IMR-90 (cell line): ENCODE data around the gene HES6. TPM values are rescaled to one million over a fixed set of nuclear protein-coding genes. Genes with fewer than 3 reads are reported as not detected.

Experiments used
- ATAC-seq: fragments of 200-7000 bp; cut with Tn5 transposase; 2 replicates; pipeline ENCODE4 v1.9.1; 2020; ENCODE audit warnings: low read depth, mild to moderate bottlenecking, moderate library complexity
- BruUV-seq: library from RNA; stranded (reverse); fragments of 400-500 nt; replicated peaks from 2 replicates; lab custom pipeline; 2021; lab: Mats Ljungman, UMichigan
- CTCF ChIA-PET: fragments of 300-600 bp; formaldehyde crosslinking; extraction: SDS; loops from one replicate; lab custom pipeline; 2021; ENCODE audit warnings: antibody characterized with exemption; lab: Yijun Ruan, JAX
- POLR2A ChIA-PET: fragments of 300-600 bp; sonication (Branson Sonifier 250); formaldehyde crosslinking; loops from one replicate; lab custom pipeline; 2022; ENCODE audit warnings: antibody characterized with exemption; ENCODE audit not compliant: unreplicated experiment; lab: Charles Lee
- DNase-seq: peaks from one replicate; pipeline ENCODE4 v3.0.0; 2013
- H2AFZ ChIP-seq: replicated peaks from 2 replicates; pipeline ENCODE3; 2013; ENCODE audit warnings: low read length, mild to moderate bottlenecking; ENCODE audit not compliant: poor library complexity
- H2AK5ac ChIP-seq: 2 replicates; pipeline ENCODE4 v1.6.1; 2013; ENCODE audit warnings: low read depth, low read length, inconsistent platforms
- H2AK9ac ChIP-seq: replicated peaks from 2 replicates; pipeline ENCODE3; 2013; ENCODE audit warnings: mild to moderate bottlenecking, low read depth, low read length, moderate library complexity; ENCODE audit not compliant: poor library complexity
- H2BK120ac ChIP-seq: 2 replicates; pipeline ENCODE4 v1.6.1; 2013; ENCODE audit warnings: low read depth, low read length, inconsistent platforms
- H2BK15ac ChIP-seq: 3 replicates; pipeline ENCODE4 v1.6.1; 2013; ENCODE audit warnings: low read depth, low read length, inconsistent platforms
- H2BK20ac ChIP-seq: 2 replicates; pipeline ENCODE4 v1.6.1; 2013; ENCODE audit warnings: low read depth, mild to moderate bottlenecking, inconsistent platforms, low read length, moderate library complexity
- H2BK5ac ChIP-seq: 2 replicates; pipeline ENCODE4 v1.6.1; 2013; ENCODE audit warnings: mild to moderate bottlenecking, low read depth, low read length, inconsistent platforms; ENCODE audit not compliant: poor library complexity, severe bottlenecking
- H3K14ac ChIP-seq: replicated peaks from 2 replicates; pipeline ENCODE4 v1.6.1; 2013; ENCODE audit warnings: low read depth, low read length, inconsistent platforms
- H3K18ac ChIP-seq: 2 replicates; pipeline ENCODE4 v1.6.1; 2013; ENCODE audit warnings: low read depth, low read length, control low read depth
- H3K23ac ChIP-seq: 2 replicates; pipeline ENCODE4 v1.6.1; 2013; ENCODE audit warnings: low read depth, low read length, inconsistent platforms
- H3K27ac ChIP-seq: 2 replicates; pipeline ENCODE4 v1.5.1; 2013; ENCODE audit warnings: mild to moderate bottlenecking, control low read depth, low read length; ENCODE audit not compliant: insufficient read depth
- H3K27me3 ChIP-seq: 2 replicates; pipeline ENCODE4 v1.6.1; 2013; ENCODE audit warnings: low read length; ENCODE audit not compliant: control insufficient read depth, insufficient read depth
- H3K36me3 ChIP-seq: 2 replicates; pipeline ENCODE4 v1.6.1; 2013; ENCODE audit warnings: low read length, mixed read lengths; ENCODE audit not compliant: control insufficient read depth, insufficient read depth
- H3K4ac ChIP-seq: 2 replicates; pipeline ENCODE4 v1.6.1; 2013; ENCODE audit warnings: low read depth, low read length, inconsistent platforms
- H3K4me1 ChIP-seq: 2 replicates; pipeline ENCODE4 v1.6.1; 2013; ENCODE audit warnings: low read length, mixed read lengths; ENCODE audit not compliant: control insufficient read depth, insufficient read depth
- H3K4me2 ChIP-seq: 2 replicates; pipeline ENCODE4 v1.6.1; 2013; ENCODE audit warnings: low read depth, mild to moderate bottlenecking, control low read depth, low read length, moderate library complexity
- H3K4me3 ChIP-seq: 2 replicates; pipeline ENCODE4 v1.5.1; 2013; ENCODE audit warnings: low read depth, mild to moderate bottlenecking, control low read depth, low read length, moderate library complexity; ENCODE audit not compliant: insufficient read depth
- H3K56ac ChIP-seq: 2 replicates; pipeline ENCODE4 v1.6.1; 2013; ENCODE audit warnings: low read length, inconsistent platforms; ENCODE audit not compliant: insufficient read depth; ENCODE audit errors: extremely low read depth
- H3K79me1 ChIP-seq, 2 experiments: 2 replicates each; pipeline ENCODE4 v1.6.1; 2013; ENCODE audit warnings: low read length in 2 of 2, inconsistent platforms in 1 of 2, low read depth in 1 of 2
- H3K9ac ChIP-seq: 2 replicates; pipeline ENCODE4 v1.6.1; 2013; ENCODE audit warnings: low read depth, low read length, control low read depth
- H3K9me1 ChIP-seq: 2 replicates; pipeline ENCODE4 v1.6.1; 2013; ENCODE audit warnings: low read length, inconsistent platforms; ENCODE audit not compliant: insufficient read depth
- H3K9me3 ChIP-seq: 2 replicates; pipeline ENCODE4 v1.6.1; 2013; ENCODE audit warnings: low read length; ENCODE audit not compliant: control insufficient read depth, insufficient read depth
- H4K20me1 ChIP-seq: 2 replicates; pipeline ENCODE4 v1.6.1; 2013; ENCODE audit warnings: low read length, inconsistent platforms; ENCODE audit not compliant: insufficient read depth
- H4K5ac ChIP-seq: 2 replicates; pipeline ENCODE4 v1.6.1; 2013; ENCODE audit warnings: mild to moderate bottlenecking, low read depth, low read length, control low read depth
- H4K8ac ChIP-seq, 2 experiments: 2 replicates each; pipeline ENCODE4 v1.6.1; 2013; ENCODE audit warnings: low read depth in 2 of 2, low read length in 2 of 2, control low read depth in 1 of 2, inconsistent platforms in 1 of 2
- H4K91ac ChIP-seq: 2 replicates; pipeline ENCODE4 v1.6.1; 2013; ENCODE audit warnings: low read depth, low read length, inconsistent platforms; ENCODE audit not compliant: insufficient read depth
- BHLHE40 ChIP-seq: fragments of 150-350 bp; IDR thresholded peaks from 2 replicates; pipeline ENCODE4 v1.6.1; 2016; ENCODE audit warnings: mild to moderate bottlenecking, low read depth, low read length
- CEBPB ChIP-seq: IDR thresholded peaks from 2 replicates; pipeline ENCODE4 v1.6.1; 2012; ENCODE audit warnings: low read depth, low read length, improper control_type of control experiment
- CHD1 ChIP-seq: IDR thresholded peaks from 2 replicates; pipeline ENCODE4 v1.6.1; 2012; ENCODE audit warnings: low read depth, low read length, improper control_type of control experiment
- FOS ChIP-seq: fragments of 150-350 bp; IDR thresholded peaks from 2 replicates; pipeline ENCODE4 v1.6.1; 2016; ENCODE audit warnings: low read depth, low read length
- MAFK ChIP-seq: IDR thresholded peaks from 2 replicates; pipeline ENCODE4 v1.6.1; 2012; ENCODE audit warnings: low read depth, low read length, improper control_type of control experiment
- MAZ ChIP-seq: IDR thresholded peaks from 2 replicates; pipeline ENCODE4 v1.6.1; 2012; ENCODE audit warnings: low read depth, mild to moderate bottlenecking, low read length, improper control_type of control experiment, moderate library complexity, borderline replicate concordance
- NFE2L2 ChIP-seq: fragments of 150-350 bp; IDR thresholded peaks from 2 replicates; pipeline ENCODE4 v1.6.1; 2016; ENCODE audit warnings: low read depth, mild to moderate bottlenecking, low read length
- RCOR1 ChIP-seq: IDR thresholded peaks from 2 replicates; pipeline ENCODE4 v1.6.1; 2012; ENCODE audit warnings: mild to moderate bottlenecking, low read length, improper control_type of control experiment; ENCODE audit not compliant: insufficient replicate concordance
- RFX5 ChIP-seq: IDR thresholded peaks from 2 replicates; pipeline ENCODE4 v1.8.0; 2012; ENCODE audit warnings: low read depth, mild to moderate bottlenecking, low read length, moderate library complexity
- WGBS, 2 experiments: methylation state at CpG; one replicate each; pipeline versions ENCODE4 v1.1.5 to v1.1.7; 2013; ENCODE audit warnings: missing lambda C conversion rate in 2 of 2; ENCODE audit not compliant: insufficient read length in 1 of 2; ENCODE audit errors: extremely low coverage in 2 of 2; 5-methylcytosine and 5-hydroxymethylcytosine counted together
- dilution Hi-C: fragments of 300-500 bp; cut with HindIII; formaldehyde crosslinking; loops from one replicate; pipeline ENCODE4 v1.14.3; 2018; ENCODE audit warnings: low sequenced_read_pairs; ENCODE audit not compliant: unreplicated experiment
- in situ Hi-C: fragments of 300-500 bp; cut with MboI; formaldehyde crosslinking; loops from 3 replicates; pipeline ENCODE4 v1.14.3; 2019; ENCODE audit warnings: low sequenced_read_pairs, inconsistent platforms, mixed read lengths
- intact Hi-C: fragments of 100-400 bp; cut with micrococcal nuclease; formaldehyde crosslinking; loops from 2 replicates; pipeline ENCODE4 v1.10.0; 2022
- polyA plus RNA-seq, 3 experiments: library from polyadenylated mRNA; depleted of rRNA; stranded (reverse); fragments of >200 nt; gene quantifications; 2 replicates each; pipeline ENCODE4 v1.2.3, GENCODE V29; 2012; ENCODE audit warnings: low replicate concordance in 1 of 3
- total RNA-seq: library from RNA; depleted of rRNA; stranded (reverse); fragments of >200 nt; gene quantifications from 2 replicates; pipeline ENCODE4 v1.2.3, GENCODE V29; 2012
- TF ChIP-seq, protein P1 (sequence below): fragments of 150-350 bp; IDR thresholded peaks from 2 replicates; pipeline ENCODE4 v1.6.1; 2017; ENCODE audit warnings: mild to moderate bottlenecking, antibody characterized with exemption, low read length, low read depth

Gene HES6
- total and polyA plus RNA-seq, 2 of the 4 experiments (the other 2 are of a cell fraction) = 1.3 to 3.3 TPM

DNA sequence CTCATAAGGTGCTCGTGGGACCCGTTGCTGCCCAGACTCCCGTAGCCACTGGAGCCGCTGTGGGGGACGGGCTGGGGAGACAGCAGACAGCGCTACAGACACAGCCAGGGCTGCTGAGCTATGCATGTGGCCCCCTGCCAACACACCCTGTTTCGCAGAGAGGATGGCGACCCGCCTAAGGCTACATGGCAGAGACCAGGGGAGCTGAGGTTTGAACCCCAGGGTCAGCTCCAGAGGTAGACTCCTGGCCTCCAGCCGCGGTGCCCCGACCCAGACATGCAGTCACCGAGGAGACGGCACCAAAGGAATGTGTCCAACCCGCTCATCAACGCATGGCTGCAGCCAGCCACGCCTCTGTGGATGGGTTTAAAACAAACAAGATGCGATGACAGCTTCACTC lies 21.0 kb upstream of the HES6 start:
- ChIA-PET POLR2A (no interaction called here), CTCF (interaction anchor here (0.9 kb wide), 1 partner anchor 337 kb away, joined by 3 read pairs; no protein-coding TSS in a partner anchor)
- Histone ChIP-seq H2BK5ac (no peak overlapping the region), H2AFZ (peak overlapping the region; percentile 26), H3K18ac (no peak overlapping the region), H3K56ac (no peak overlapping the region), H3K27ac (no peak overlapping the region), H3K4me1 (peaks cover 5% of the 10 kb centered on the region; the same call in 1 of the 2 replicates), H2BK20ac (no peak overlapping the region), H3K4me3 (no peak overlapping the region), H3K14ac (no peak overlapping the region), H4K91ac (no peak overlapping the region), H4K8ac (no peak overlapping the region), H2AK5ac (no peak overlapping the region), H2AK9ac (no peak overlapping the region), H3K27me3 (no peaks in the 10 kb centered on the region), H3K4ac (no peak overlapping the region; the same call in 1 of the 2 replicates), H4K20me1 (0 out of 2 replicates have a peak, but pooled peaks cover 4% of the 10 kb centered on the region), H3K9ac (no peak overlapping the region), H3K9me1 (no peaks in the 10 kb centered on the region), H4K5ac (no peak overlapping the region), H3K23ac (no peak overlapping the region), H3K79me1 (no peaks in the 10 kb centered on the region), H3K4me2 (no peak overlapping the region), H2BK120ac (no peak overlapping the region), H2BK15ac (no peak overlapping the region), H3K9me3 (no peaks in the 10 kb centered on the region), H3K36me3 (peaks cover 10% of the 10 kb centered on the region)
- DNase-seq (no peak), ATAC-seq (no peak)
- dilution Hi-C loops = no loop called here
- TF ChIP-seq NFE2L2 (no peak), RCOR1 (no peak), MAZ (no peak), CEBPB (no peak), MAFK (no peak), RFX5 (no peak), FOS (no peak), CHD1 (no peak), BHLHE40 (no peak)
- TF ChIP-seq, protein P1, sequence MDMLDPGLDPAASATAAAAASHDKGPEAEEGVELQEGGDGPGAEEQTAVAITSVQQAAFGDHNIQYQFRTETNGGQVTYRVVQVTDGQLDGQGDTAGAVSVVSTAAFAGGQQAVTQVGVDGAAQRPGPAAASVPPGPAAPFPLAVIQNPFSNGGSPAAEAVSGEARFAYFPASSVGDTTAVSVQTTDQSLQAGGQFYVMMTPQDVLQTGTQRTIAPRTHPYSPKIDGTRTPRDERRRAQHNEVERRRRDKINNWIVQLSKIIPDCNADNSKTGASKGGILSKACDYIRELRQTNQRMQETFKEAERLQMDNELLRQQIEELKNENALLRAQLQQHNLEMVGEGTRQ = no peak
- in situ Hi-C loops = loop anchor here (5.0 kb wide), 1 partner anchor 404 kb away; the partner anchor contains the start of gene RAMP1
- 30% methylated on average over 7 of the region's 18 CpGs; no CpG with 5 or more reads in 1 of the 2 experiments for WGBS, 2 experiments
- BruUV-seq = no TSS peak
- intact Hi-C loops = loop anchor here (10.0 kb wide), 1 partner anchor 486 kb away; no protein-coding TSS in a partner anchor
